Coronary artery (tissue), 2 donors: ENCODE measurements around the gene GPR137B.
A peak's percentile ranks its signal among the peaks of the same experiment; 100 is the strongest.

Source experiments
- DNase-seq: peaks from one replicate; pipeline ENCODE4 v3.0.0-alpha.2; 2017; ENCODE audit warnings: low spot score
- H3K27ac ChIP-seq, 2 donors: fragments of 200-600 bp; sonication (generic); one replicate each; pipeline ENCODE4 v1.5.1; 2016 to 2019
- H3K4me3 ChIP-seq: fragments of 200-600 bp; sonication (generic); 2 replicates; pipeline ENCODE4 v1.5.1; 2016; ENCODE audit warnings: mild to moderate bottlenecking, moderate library complexity
- CTCF ChIP-seq: fragments of 200-600 bp; sonication (generic); IDR thresholded peaks from one replicate; pipeline ENCODE4 v1.5.1; 2019; ENCODE audit warnings: antibody characterized with exemption

GPR137B gene

GRCh38 chr1:236204656-236205055, 62.3 kb downstream of the GPR137B start:
- Histone ChIP-seq H3K27ac (no peak overlapping the region), H3K4me3 (no peak overlapping the region)
- DNase-seq, result no peak
- TF ChIP-seq CTCF, result no peak

- Histone ChIP-seq H3K27ac (peak overlapping the region in 1 of 2 donors; percentile 4), H3K4me3 (no peak overlapping the region)
- no peak for TF ChIP-seq CTCF
- no peak for DNase-seq
Observed at GRCh38 chr1:236206548-236206947, 64.2 kb downstream of the GPR137B start.

GRCh38 chr1:236207121-236207520, 64.8 kb downstream of the GPR137B start:
- no peak for DNase-seq
- Histone ChIP-seq H3K4me3 (no peak overlapping the region), H3K27ac (peak overlapping the region in 1 of 2 donors; percentile 14)
- no peak for TF ChIP-seq CTCF

- Histone ChIP-seq H3K4me3 (no peak overlapping the region), H3K27ac (peak overlapping the region in 1 of 2 donors; percentile 14)
- DNase-seq, result no peak
- TF ChIP-seq CTCF, result no peak
Observed at GRCh38 chr1:236207569-236207968, 65.2 kb downstream of the GPR137B start.

- DNase-seq, result no peak
- H3K4me3 ChIP-seq, result no peak overlapping the region
- no peak overlapping the region for H3K27ac ChIP-seq
- no peak for TF ChIP-seq CTCF
Observed at GRCh38 chr1:236209185-236209584, 66.8 kb downstream of the GPR137B start.

GRCh38 chr1:236209713-236210112, 67.4 kb downstream of the GPR137B start:
- no peak for DNase-seq
- Histone ChIP-seq H3K4me3 (no peak overlapping the region), H3K27ac (no peak overlapping the region)
- no peak for TF ChIP-seq CTCF

- no peak for DNase-seq
- H3K27ac ChIP-seq, result no peak overlapping the region
- TF ChIP-seq CTCF, result no peak
- H3K4me3 ChIP-seq, result no peak overlapping the region
Observed at GRCh38 chr1:236211815-236212214, 69.5 kb downstream of the GPR137B start.
